ENCODE results near the gene TRIM13. TPM values are rescaled to one million over a fixed set of nuclear protein-coding genes. Genes with fewer than 3 reads are reported as not detected.

Gene TRIM13
- total RNA-seq, 1 donor, result 25.6 TPM

DNA sequence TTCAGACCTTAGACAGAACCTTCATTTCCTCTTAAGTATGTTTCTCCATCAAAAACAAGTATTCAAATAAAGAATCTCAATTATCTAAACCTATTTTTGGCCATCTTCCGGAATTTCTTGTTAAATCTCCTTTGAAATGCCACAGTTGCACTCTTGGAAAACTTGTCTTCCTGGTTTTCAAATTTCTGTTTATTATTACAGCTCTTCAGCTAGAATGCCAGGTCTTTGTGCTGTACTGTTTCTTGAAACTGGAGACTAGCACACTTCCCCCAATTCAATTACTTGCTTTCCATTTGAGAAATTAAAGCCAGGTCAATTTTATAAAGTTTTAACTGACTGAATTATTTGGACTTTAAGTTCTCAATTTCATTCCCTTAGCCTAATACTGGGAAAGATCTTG is 28.6 kb downstream of the TRIM13 start:
- peak; percentile 29 for DNase-seq (ENCODE audit: low read depth)
- TF ChIP-seq, protein P1, sequence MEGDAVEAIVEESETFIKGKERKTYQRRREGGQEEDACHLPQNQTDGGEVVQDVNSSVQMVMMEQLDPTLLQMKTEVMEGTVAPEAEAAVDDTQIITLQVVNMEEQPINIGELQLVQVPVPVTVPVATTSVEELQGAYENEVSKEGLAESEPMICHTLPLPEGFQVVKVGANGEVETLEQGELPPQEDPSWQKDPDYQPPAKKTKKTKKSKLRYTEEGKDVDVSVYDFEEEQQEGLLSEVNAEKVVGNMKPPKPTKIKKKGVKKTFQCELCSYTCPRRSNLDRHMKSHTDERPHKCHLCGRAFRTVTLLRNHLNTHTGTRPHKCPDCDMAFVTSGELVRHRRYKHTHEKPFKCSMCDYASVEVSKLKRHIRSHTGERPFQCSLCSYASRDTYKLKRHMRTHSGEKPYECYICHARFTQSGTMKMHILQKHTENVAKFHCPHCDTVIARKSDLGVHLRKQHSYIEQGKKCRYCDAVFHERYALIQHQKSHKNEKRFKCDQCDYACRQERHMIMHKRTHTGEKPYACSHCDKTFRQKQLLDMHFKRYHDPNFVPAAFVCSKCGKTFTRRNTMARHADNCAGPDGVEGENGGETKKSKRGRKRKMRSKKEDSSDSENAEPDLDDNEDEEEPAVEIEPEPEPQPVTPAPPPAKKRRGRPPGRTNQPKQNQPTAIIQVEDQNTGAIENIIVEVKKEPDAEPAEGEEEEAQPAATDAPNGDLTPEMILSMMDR (IDR thresholded peaks at IDR 0.05; ENCODE audit: insufficient read depth, low read length), result no peak
- no peak overlapping the region for H3K4me3 ChIP-seq (ENCODE audit: low read depth, low read length)

GRCh38 chr13:50026788-50027473 is 30.1 kb downstream of the TRIM13 start:
- TF ChIP-seq, protein P1 (IDR thresholded peaks at IDR 0.05; ENCODE audit: insufficient read depth, low read length), result no peak
- no peak for DNase-seq (ENCODE audit: low read depth)

GRCh38 chr13:50030315-50030714 is 33.5 kb downstream of the TRIM13 start:
- TF ChIP-seq, protein P1 (IDR thresholded peaks at IDR 0.05; ENCODE audit: insufficient read depth, low read length), result no peak
- DNase-seq (ENCODE audit: low read depth), result peak; percentile 14
- H3K4me3 ChIP-seq (ENCODE audit: low read depth, low read length), result no peak overlapping the region

More at GRCh38 chr13:50026788-50027473, 30.1 kb downstream of the TRIM13 start:
- no peak overlapping the region for H3K4me3 ChIP-seq (ENCODE audit: low read depth, low read length)

DNA sequence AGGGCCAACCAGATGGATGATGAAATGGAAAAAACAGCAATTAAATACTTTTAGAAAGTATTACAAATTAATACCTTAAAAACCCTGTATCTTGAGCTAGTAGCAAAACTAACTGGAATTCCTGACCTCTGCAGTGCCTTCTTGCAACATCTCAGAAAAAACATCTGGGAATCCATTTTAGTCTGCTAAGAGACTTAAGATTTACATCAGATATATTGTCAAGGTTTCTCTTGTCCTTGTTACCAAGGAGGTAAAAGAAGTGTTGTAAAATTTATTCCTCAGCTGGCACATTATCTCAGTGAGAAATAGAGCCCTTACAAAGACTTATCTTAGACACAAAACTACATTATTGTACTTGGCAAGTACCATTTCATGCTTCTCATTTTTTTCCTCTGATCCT is 36.9 kb downstream of the TRIM13 start:
- H3K4me3 ChIP-seq (ENCODE audit: low read depth, low read length), result no peak overlapping the region
- peak; percentile 64 for DNase-seq (ENCODE audit: low read depth)
- TF ChIP-seq, protein P1 (IDR thresholded peaks at IDR 0.05; ENCODE audit: insufficient read depth, low read length), result no peak

GRCh38 chr13:50037788-50038187 is 40.9 kb downstream of the TRIM13 start:
- no peak overlapping the region for H3K4me3 ChIP-seq (ENCODE audit: low read depth, low read length)
- TF ChIP-seq, protein P1 (IDR thresholded peaks at IDR 0.05; ENCODE audit: insufficient read depth, low read length), result no peak
- no peak for DNase-seq (ENCODE audit: low read depth)

GRCh38 chr13:50038266-50038665 is 41.4 kb downstream of the TRIM13 start:
- TF ChIP-seq, protein P1 (IDR thresholded peaks at IDR 0.05; ENCODE audit: insufficient read depth, low read length), result no peak
- H3K4me3 ChIP-seq (ENCODE audit: low read depth, low read length), result no peak overlapping the region
- DNase-seq (ENCODE audit: low read depth), result no peak

DNA sequence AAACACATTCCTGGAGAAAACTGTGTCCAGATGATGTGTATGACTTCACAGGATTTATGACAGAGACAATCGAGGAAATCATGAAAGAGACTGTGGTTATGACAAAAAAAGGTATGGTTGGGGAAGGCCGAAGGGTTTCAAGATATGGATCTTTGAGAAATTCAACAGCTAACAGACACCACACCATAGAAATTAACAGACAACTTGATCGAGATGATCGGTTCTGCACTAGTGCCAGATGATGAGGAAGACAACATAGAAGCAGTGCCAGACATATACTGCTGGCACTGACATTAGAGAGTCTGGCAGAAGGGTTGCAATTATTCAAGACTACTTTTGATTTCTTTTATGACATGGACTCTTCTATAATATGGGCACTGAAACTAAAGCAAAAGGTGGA is 55.6 kb downstream of the TRIM13 start:
- TF ChIP-seq, protein P1 (IDR thresholded peaks at IDR 0.05; ENCODE audit: insufficient read depth, low read length), result no peak
- H3K4me3 ChIP-seq (ENCODE audit: low read depth, low read length), result no peak overlapping the region
- no peak for DNase-seq (ENCODE audit: low read depth)

Measured in fibroblast of the aortic adventitia (primary cell).